ENCODE measurements around the gene DCST1.

Gene DCST1

DNA sequence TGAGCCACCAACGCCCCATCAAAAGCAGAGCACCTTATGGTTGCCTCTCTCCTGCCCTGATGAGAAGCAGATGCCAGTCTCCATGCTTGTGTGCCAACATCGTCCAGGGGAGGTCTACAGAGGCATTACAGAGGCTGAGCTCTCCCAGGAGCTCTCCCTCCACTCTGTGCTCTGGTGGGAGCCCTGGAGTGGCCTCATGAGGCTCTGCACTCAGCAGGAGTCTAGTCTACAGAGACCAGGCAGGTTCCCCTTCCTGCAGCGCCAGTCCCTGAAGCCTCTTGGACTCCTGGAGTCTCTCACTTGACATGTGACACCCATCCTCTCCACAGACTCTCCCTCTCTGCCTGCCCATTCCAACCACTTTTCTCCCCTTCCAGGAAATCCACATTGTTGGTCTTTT is 3.4 kb downstream of the DCST1 start:
- DNase-seq: no peak

DNA sequence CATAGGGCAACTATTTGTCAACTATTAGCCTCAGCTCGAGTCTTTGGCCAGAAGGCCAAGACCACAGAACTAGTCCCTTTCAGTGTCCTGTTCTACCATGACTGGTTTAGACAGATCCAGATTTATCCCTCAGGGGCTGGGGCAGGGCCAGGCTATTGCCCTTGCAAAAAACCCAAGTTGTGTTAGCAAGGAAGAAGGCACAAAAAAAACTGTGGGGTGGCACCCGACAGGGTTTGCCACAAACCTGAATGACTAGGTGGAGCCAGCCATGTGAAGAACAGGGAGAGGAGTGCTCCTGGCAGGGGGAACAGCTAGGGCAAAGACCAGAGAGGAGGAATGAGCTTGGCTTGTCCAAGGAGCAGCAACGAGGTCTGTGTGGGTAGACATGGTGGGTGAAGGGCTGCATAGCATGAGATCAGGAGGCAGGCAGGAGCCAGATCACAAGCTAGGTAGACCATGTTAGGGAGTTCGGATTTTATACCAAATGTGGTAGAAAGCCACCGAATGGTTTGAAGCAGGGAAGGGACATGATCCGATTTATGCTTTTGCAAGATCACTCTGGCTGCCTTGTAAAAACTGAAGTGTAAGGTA is 4.3 kb downstream of the DCST1 start:
- DNase-seq: no peak

DNA sequence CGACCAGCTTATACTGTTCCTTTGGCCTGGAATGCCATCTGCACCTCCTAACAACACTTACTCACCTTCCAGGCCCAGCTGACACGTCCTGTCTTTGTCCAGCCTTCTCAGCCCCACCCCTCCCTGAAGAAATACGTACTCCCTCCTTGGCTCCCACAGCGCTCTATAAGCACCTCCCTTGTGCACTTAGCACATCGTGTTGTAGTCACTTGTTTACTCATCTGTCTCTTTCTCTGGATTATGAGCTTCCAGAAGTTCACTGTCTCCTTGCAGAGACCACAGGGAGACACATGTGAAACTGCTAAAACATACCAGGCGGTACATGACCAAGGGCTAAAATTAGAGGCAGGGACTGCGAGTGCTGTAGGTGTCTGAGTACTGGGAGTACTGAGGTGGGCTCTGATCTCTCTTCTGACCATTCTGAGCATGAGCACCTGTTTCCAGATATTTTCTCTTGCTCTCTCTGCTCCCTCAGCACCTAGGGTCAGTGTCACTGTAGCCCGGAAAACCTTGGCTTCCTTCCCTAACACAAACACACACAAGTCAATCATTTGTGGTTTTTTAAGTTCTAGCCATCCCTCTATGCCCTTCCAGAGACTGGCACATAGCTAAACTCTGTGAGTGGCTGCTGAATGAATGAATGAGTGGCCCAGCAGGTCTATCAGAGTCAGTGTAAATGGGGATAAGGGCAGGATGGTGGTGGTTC is 5.1 kb downstream of the DCST1 start:
- DNase-seq: no peak

DNA sequence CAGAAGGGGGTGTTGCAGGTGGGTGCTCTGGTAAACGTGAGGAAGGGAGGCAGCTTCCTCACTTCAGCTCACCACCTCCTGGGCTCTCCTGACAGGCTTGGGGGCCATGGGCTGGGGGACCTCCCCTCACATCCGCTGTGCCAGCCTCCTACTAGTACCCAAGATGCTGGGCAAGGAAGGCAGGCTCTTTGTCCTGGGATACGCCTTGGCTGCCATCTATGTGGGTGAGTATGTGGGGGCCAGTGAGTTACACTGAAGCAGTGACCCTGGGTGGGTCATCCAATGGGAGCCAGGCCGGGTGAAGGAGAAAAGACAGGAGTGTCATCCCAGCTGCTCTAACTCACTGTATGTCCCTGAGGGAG is 5.7 kb downstream of the DCST1 start:
- DNase-seq: no peak

DNA sequence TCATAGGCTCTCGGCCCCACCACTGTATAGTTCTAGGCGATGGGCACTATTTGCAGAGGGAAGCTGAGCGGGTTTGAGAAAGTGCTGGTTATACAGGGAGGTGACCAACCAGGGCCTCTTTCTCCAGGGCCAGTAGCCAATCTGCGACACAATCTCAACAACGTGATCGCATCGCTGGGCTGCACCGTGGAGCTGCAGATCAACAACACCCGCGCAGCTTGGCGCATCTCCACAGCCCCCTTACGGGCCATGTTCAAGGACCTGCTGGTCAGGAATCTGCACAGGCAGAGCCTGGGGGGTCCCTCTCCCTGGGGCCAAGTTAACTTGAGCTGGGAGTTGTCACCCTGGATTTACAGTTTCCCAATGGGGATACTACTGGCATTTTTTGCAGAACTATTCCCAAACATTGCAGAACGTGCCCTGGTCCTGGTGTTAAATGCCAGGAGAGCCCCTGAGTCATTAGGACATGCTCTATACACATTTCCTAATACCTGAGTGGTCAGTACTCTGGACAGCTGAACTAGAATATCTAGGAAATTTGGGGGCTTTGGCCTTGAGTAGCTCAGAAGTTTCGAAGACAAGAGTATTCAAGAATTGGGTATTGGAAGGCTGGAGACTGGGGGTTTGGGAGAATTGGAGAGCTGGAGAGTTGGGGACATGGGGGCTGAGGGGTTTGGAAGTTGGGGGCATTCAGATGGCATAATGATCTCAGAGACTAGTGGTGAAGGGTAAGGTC is 6.9 kb downstream of the DCST1 start:
- DNase-seq: no peak

DNA sequence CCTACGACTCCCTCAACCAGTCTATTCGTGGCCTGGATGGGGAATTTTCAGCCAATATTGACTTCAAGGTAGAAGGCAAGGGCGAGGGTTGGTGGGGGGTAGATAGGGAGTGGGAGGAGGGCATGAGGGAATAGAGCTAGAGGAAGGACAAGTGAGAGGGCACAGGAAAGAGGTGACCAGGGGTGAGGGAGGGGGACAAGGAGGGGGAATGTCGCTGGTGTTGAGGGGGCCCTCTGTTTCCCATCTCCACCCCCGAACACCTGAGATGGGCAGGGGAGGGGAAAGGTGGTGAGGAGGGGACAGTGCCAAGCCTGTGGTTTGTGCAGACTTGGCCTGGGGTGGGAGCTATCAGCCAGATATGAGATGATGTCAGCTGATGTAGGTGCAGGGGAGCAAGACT is 9.2 kb downstream of the DCST1 start:
- DNase-seq: no peak

DNA sequence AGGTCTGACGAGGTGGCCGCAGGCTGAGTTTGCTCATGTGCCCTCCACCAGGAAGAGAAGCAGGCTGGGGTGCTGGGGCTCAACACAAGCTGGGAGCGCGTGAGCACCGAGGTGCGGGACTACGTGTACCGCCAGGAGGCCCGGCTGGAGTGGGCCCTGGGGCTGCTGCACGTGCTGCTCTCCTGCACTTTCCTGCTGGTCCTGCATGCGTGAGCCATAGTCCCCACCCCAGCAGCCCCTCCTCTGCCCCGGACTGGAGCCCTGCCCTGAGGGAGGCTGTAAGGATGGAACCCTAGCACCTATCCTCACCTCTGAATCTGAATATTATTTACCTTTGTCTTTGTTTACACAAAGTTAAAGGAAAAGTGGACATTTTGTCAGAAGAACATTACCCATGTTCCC is 9.7 kb downstream of the DCST1 start:
- no peak for DNase-seq

DNA sequence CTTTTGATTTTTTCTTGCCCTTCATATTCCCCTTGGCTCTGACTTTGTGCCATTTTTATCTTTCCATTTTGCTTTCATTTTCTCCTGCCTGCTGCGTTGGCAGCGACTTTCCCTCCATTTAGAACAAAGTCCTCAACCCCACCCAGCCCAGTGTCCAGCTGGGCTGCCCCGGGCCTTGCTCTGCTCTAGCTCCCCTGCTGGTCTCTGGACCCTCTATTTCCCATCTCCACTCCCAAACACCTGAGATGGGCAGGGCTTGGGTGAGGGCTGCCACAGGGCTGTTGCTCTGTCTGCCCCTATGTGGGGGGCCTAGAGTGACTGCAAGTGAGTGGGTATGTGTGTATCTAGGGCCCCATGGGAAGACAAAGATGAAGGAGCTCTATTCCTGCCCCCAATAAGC is 10.2 kb downstream of the DCST1 start:
- DNase-seq: no peak

DNA sequence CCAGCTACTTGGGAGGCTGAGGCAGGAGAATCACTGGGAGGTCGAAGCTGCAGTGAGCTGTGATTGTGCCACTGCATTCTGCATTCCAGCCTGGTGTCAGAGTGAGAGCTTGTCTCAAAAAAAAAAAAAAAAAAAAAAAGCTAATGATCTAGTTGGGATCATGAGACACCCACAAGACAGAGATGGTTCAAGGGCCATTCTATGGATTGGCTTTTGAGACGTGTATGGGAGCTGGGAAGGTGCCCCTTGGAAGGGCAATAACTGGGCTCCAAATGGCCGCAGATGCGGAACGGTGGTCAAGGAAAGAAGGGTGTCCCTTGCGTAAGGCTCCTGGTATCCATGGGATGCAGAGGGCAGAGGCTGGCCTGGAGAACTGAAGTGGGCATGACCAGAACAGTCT is 10.7 kb downstream of the DCST1 start:
- no peak for DNase-seq

DNA sequence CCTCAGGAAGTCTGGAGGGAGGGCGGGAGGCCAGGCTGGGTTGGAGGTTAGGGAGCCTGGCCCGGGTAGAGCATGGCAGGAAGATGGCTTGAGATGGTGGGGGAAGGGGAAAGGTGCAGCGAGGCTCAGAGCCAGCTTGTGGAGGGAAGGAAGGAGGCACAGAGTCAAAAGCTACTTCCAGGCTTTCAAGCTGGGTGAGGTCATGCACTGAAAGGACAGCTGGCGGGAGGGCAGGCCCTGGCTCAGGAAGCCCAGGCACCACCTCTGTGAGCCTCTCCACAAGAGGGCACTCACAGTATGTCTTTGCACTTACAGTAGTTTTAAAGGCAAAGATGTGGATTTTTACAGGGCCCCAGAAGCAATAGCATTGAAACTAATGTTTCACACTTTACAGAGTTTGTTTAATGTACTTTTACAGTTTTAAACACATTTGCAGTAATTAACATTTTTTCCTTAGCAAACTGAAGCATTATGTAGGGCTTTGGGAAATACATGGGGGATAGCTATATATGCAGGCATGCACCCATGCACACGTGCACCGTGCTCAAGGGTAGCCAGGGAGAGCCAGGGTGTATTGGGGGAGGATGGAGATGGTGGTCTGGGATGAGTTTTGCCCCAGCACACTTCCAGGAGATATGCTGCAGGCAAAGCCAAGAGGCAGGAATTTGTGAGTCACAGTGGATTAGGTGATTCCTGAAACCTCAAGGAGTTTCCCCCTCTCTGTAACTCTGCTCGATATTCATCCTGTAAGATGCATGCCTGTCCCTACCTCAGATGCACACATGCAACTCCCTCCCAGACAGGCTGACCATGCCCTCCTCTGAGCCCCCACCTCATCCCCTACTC is 11.4 kb downstream of the DCST1 start:
- peak; percentile 47 for DNase-seq

DNA sequence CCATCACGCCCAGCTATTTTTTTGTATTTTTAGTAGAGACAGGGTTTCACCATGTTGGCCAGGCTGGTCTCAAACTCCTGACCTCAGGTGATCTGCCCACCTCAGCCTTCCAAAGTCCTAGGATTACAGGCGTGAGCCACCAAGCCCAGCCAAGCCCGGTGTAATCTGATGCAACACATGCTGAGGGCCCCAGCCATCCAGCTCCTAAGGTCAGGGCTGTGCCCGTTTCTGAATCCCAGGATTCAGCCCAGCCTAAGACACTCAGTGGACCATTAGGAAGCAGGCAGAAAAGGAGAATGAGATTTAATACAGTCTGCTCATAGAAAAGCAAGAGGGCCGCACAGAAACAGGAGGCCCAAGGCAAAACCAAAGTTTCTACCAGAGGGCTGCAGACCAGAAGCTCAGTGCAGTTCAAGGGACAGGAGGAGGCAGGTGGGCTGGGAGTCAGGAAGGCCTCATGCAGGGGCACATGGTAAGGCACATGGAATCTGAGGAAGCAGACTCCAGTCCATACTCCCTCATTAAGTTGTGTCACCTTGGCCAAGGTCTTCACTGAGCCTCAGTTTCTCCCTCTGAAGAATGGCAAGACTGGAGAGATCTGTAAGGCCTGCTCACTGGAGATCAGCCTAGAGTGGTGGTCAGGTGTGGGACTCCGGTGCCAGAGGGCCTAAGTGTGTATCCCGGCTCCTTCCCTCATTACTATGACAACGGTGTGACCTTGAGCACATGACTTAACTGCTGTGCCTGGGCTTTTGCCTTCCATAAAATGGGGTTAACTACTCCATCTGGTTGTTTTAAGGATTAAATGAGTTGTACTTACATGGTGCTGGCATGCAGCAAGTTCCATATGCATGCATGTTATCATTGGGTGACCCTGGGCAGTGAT is 15.1 kb downstream of the DCST1 start:
- no peak for DNase-seq

DNA sequence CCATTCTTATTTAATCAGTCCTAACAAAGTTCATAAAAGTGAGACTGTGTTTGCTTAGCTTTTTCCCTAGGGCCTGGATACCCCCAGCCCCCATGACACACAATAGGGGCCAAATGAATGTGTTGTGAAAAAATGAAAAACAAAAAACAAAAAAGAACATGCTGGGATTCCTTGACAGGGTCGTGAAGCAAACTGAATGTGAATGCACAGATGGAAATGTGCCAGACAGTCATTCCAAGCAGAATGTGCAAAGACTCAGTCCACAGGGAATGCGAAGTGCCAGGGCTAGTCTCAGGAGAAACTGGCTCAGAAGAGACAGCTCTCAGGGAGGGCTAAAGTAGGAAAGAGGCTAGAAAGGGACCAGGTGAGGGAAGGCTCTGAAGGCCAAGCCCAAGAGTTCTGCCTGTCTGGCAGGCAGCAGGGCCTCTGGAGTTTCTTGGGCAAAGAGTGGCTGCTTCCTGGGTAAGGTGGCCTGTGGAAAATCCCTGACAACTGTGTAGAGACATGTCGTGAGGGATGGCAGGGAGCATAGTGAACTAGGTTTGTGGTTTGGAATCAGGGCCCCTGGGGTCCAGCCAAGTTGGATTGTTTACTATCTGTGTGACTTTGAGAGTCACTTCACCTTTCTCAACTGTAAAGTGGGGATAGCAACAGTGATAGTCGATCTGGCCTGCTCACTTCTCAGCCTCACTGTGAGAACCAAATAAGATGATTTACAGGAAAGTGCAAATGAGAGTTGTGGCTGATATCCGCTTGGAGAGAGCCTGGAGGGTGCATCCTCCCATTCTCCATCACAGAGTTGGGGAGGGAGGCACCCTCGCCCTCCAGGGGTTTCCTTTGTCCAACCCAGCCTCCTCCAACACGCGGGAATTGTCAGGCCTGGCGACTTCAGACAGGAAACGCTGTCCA is 16.3 kb downstream of the DCST1 start:
- no peak for DNase-seq

DNA sequence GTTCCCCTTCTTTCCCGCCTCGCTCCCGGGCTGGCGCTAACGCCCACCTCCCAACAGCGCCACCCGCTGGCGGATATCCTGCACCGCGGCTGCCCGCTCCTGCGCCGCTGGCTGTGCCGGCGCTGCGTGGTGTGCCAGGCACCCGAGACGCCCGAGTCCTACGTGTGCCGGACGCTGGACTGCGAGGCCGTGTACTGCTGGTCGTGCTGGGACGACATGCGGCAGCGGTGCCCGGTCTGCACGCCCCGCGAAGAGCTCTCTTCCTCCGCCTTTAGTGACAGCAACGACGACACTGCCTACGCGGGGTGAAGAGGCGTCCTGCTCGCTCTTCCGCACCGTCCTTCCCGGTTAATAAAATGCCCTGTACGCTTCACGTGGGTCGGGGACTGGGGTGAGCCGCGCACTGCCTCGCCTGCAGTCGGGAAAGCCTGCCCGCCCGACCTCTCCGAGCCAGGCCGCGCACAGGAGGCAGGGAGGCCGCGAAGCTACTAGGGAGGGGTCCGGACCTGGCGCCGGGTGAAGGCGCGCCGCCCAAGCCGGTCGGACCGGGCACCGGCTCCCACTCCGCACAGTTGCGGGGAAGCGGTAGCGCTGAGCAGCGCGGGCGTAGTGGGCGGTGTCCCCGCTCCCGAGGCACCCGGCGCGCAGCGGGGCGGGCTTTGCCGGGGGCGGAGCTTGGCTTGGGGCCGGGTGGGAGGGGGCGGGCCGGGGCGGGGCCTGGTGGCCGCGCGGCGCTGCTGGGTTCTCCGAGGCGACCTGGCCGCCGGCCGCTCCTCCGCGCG is 17.1 kb downstream of the DCST1 start, which contains the start of gene ADAM15:
TSS of gene ADAM15 (plus strand) at position 757 of the 782 bp plus-strand sequence. CDS start 71 bp downstream, outside the sequence.
- peak; percentile 81 for DNase-seq

DNA sequence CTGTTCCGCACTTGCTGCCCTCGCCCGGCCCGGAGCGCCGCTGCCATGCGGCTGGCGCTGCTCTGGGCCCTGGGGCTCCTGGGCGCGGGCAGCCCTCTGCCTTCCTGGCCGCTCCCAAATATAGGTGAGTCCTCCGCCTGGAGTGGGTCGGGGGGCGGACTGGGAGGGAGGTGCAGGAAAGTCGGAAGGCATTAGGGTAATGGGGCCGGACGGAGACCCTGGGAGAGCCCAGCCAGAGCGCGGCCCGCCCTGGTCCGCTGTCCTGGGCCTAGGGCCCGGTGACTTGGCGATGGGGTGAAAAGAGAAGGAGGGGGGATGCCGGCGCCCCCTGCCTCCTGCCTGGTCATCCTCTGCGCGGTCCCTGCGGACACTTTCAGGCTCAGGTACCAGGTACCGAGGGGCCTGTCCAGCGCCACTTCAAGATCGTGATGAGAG is 17.7 kb downstream of the DCST1 start:
- DNase-seq: peak; percentile 18

DNA sequence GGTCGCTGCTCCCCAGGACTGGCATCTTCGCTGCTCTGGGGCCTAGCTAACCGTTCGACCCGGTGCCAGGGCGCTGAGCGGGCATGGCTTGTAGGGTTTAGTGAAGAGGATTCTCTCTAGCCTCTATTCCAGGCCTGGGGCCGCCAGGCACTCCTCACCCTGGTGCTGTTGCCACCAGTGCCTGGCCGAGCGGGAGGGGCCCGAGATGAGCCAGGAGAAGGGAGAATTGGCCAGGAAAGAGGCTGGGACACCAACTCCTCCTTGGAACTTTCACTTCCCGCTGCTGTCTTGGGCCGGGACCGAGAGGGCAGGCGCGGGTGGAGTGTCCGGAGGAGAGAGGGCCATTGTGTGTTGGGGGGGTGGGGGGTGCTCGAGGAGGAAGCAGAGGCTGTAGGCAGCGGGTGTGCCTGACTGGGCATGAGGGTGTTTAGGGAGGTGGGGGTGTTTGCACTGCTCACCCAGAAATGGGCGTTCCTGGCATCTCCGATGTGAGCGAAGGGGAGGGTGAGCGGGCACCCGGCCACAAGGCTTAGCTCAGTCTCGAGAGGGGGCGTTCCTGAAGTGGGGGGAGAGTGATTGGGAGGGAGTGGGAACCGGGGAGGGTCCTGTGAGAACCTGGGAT is 18.3 kb downstream of the DCST1 start:
- peak; percentile 46 for DNase-seq

DNA sequence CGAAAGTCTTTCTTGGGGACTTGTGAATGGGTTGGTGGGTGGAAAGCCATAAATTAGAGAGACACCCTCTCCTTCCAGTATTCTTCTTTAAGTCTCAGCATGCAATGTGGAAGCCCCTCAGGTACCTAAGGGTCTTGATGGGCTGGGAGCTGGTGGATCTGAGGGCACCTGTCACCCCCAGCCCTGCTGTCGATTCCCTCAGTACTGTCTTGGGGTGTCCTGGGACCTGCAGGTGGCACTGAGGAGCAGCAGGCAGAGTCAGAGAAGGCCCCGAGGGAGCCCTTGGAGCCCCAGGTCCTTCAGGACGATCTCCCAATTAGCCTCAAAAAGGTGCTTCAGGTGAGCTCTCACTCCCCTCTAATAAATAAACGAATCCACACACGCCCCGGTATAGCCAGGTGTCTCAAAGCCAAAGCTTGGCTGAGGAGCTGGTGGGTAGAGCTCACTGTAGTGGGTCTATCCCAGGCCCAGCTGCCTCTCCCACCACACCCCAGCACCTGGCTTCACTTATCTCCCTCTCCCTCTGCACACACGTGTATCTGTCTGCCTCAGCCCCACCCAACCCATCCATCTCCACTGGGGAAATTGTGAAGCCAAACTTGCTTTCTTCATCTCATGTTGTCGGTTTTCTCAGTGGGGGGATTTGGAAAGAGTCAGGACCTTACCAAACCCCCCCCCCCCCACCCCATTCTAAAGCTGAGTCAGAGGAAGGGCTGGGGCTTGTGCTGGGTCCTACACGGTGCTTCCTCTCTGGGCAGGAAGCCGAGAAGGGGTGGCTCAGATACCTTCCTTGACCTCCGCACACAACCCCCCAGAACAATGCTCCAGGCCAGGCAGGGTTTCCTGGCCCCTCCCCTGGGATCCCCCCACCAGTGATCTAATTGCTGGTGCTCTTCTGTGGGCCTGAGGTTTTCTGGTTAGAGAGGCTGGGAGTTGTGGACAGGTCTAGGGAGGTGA is 19.1 kb downstream of the DCST1 start:
- DNase-seq: peak; percentile 22

DNA sequence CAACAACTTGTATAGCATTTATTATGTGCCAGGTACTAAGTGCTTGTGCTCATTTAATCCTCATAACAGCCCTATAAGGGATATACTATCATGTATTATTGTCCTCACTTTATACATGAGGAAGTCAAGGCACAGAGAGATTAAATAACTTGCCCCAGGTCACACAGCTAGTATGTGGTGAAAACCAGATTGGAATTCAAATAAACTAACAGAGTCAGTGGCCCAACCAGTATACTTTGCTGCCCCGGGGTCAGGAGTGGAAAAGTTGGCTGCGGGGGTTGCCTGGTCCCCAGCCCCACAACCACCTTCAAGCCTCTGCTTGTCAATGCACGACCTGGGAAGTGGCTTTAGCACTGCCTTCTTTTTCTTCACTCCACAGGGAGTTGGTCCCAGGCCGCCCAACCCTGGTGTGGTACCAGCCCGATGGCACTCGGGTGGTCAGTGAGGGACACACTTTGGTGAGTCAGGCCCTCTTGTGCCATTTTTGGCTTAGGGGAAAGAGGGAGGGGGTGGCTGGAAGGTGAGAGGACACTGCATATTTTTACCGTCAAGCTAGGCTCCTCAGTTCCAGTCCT is 20.0 kb downstream of the DCST1 start:
- no peak for DNase-seq

DNA sequence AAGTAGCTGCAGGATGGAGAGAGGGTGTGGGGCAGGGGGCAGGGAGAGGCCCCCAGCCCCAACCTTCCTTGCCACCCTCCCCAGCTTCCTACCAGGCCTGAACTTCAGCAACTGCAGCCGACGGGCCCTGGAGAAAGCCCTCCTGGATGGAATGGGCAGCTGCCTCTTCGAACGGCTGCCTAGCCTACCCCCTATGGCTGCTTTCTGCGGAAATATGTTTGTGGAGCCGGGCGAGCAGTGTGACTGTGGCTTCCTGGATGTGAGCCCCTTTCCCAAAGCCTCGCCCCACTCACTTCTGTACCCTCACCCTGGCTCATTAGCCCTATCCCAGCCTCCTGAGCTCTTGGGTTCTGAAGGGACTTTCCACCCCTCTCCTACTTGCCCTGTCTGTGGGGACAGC is 23.5 kb downstream of the DCST1 start:
- no peak for DNase-seq

Measured in stimulated activated CD4-positive, alpha-beta T cell treated with anti-CD3 and anti-CD28 coated beads, Interleukin-4, amount 100 ng/mL, for 1 hour (primary cell).